ENCODE data around the gene ACBD6. TPM values are rescaled to one million over a fixed set of nuclear protein-coding genes. Genes with fewer than 3 reads are reported as not detected.

The ACBD6 gene
- total RNA-seq, 1 donor from 2014 or later = 43.4 TPM

DNA sequence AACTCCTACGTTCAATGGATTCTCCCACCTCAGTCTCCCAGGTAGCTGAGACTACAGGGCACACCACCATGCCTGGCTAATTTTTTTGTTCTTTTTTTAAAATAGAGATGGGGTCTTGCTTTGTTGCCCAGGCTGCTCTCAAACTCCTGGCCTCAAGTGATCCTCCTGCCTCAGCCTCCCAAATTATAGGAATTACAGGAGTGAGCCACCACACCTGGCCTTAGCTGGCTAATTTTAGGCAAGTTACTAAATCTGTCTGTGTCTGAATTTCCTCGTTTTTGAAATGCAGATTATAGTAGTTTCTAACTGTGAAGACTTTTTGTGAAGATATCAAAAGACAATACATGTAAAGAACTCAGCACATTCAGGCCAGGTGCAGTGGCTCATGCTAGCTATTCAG, 13.7 kb downstream of the ACBD6 start:
- Histone ChIP-seq H3K27me3 (ENCODE audit: insufficient read depth, low read length) (no peaks in the 10 kb centered on the region), H3K4me3 (ENCODE audit: insufficient read depth, low read depth, low read length) (no peak overlapping the region), H3K36me3 (ENCODE audit: insufficient read depth, low read length) (peaks cover 14% of the 10 kb centered on the region), H2AFZ (ENCODE audit: low read depth, low read length) (no peak overlapping the region), H3K9ac (ENCODE audit: low read length) (no peak overlapping the region), H3K9me3 (ENCODE audit: insufficient read depth, low read depth, low read length) (no peaks in the 10 kb centered on the region), H4K20me1 (ENCODE audit: insufficient read depth, low read length) (no peaks in the 10 kb centered on the region), H3K4me1 (ENCODE audit: insufficient read depth, low read length) (no peaks in the 10 kb centered on the region), H3K27ac (ENCODE audit: low read depth, low read length) (no peak overlapping the region), H3K79me2 (ENCODE audit: insufficient read depth, low read length) (no peaks in the 10 kb centered on the region), H3K4me2 (ENCODE audit: low read length) (no peak overlapping the region)
- Mint-ChIP-seq H3K27ac (ENCODE audit: unreplicated experiment) (no peak overlapping the region), H3K4me3 (ENCODE audit: unreplicated experiment) (no peak overlapping the region), H3K27me3 (ENCODE audit: low read depth, unreplicated experiment) (no peaks in the 10 kb centered on the region), H3K4me1 (ENCODE audit: low read depth, unreplicated experiment) (no peaks in the 10 kb centered on the region), H3K9me3 (ENCODE audit: unreplicated experiment) (no peaks in the 10 kb centered on the region), H3K36me3 (ENCODE audit: low read depth, unreplicated experiment) (peaks cover 6% of the 10 kb centered on the region)
- TF ChIP-seq, protein P1, sequence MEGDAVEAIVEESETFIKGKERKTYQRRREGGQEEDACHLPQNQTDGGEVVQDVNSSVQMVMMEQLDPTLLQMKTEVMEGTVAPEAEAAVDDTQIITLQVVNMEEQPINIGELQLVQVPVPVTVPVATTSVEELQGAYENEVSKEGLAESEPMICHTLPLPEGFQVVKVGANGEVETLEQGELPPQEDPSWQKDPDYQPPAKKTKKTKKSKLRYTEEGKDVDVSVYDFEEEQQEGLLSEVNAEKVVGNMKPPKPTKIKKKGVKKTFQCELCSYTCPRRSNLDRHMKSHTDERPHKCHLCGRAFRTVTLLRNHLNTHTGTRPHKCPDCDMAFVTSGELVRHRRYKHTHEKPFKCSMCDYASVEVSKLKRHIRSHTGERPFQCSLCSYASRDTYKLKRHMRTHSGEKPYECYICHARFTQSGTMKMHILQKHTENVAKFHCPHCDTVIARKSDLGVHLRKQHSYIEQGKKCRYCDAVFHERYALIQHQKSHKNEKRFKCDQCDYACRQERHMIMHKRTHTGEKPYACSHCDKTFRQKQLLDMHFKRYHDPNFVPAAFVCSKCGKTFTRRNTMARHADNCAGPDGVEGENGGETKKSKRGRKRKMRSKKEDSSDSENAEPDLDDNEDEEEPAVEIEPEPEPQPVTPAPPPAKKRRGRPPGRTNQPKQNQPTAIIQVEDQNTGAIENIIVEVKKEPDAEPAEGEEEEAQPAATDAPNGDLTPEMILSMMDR (IDR thresholded peaks at IDR 0.05; ENCODE audit: insufficient read depth, low read depth, low read length) = no peak
- no peak for TF ChIP-seq EZH2 (IDR thresholded peaks at IDR 0.05; ENCODE audit: insufficient read depth, low read length)
- FAIRE-seq = no peak
- DNase-seq (ENCODE audit: low read depth) = no peak

DNA sequence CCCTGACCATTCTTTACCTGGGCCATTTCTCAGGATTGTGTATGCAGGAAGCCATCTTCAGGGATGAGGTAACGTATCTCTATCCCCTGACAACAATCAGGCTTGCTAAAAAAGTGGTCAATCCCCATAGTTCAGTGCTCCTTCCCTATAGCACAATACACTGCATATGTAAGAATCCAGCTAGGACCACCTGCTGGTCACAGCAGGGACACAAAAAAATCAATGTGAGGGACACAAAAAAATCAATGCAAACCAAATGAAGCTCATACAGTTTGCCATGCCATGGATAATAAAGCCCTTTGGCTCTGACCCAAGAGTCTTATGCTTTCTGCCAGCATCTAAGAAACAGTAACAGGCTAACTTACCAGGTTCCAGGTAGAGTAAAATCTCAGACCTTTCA, 16.3 kb downstream of the ACBD6 start:
- Mint-ChIP-seq H3K4me3 (ENCODE audit: unreplicated experiment) (no peak overlapping the region), H3K27me3 (ENCODE audit: low read depth, unreplicated experiment) (no peaks in the 10 kb centered on the region), H3K4me1 (ENCODE audit: low read depth, unreplicated experiment) (peaks cover 3% of the 10 kb centered on the region), H3K36me3 (ENCODE audit: low read depth, unreplicated experiment) (peaks cover 4% of the 10 kb centered on the region), H3K9me3 (ENCODE audit: unreplicated experiment) (no peaks in the 10 kb centered on the region), H3K27ac (ENCODE audit: unreplicated experiment) (no peak overlapping the region)
- TF ChIP-seq, protein P1 (IDR thresholded peaks at IDR 0.05; ENCODE audit: insufficient read depth, low read depth, low read length) = no peak
- TF ChIP-seq EZH2 (IDR thresholded peaks at IDR 0.05; ENCODE audit: insufficient read depth, low read length) = no peak
- FAIRE-seq (no peak), DNase-seq (ENCODE audit: low read depth) (no peak)
- Histone ChIP-seq H3K4me1 (ENCODE audit: insufficient read depth, low read length) (no peaks in the 10 kb centered on the region), H3K4me3 (ENCODE audit: insufficient read depth, low read depth, low read length) (no peak overlapping the region), H3K9me3 (ENCODE audit: insufficient read depth, low read depth, low read length) (no peaks in the 10 kb centered on the region), H4K20me1 (ENCODE audit: insufficient read depth, low read length) (peaks cover 3% of the 10 kb centered on the region), H3K27me3 (ENCODE audit: insufficient read depth, low read length) (no peaks in the 10 kb centered on the region), H2AFZ (ENCODE audit: low read depth, low read length) (no peak overlapping the region), H3K4me2 (ENCODE audit: low read length) (no peak overlapping the region), H3K79me2 (ENCODE audit: insufficient read depth, low read length) (peaks cover 2% of the 10 kb centered on the region), H3K36me3 (ENCODE audit: insufficient read depth, low read length) (peaks cover 14% of the 10 kb centered on the region), H3K27ac (ENCODE audit: low read depth, low read length) (no peak overlapping the region), H3K9ac (ENCODE audit: low read length) (no peak overlapping the region)

DNA sequence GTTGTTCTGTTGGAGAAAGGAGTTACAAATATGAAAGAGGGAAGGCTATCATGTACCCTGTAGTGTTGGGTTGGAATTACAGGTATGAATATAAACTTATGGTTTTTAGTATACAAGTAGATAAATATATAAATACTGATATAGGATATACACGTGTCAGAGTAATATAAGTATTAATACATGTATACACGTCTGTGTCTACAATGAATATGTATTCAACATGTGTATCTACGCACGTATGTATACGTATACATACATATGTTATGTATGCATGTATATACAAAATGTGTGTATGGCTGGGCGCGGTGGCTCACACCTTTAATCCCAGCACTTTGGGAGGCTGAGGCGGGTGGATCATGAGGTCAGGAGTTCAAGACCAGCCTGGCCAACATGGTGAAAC, 17.9 kb downstream of the ACBD6 start:
- peaks cover 4% of the 10 kb centered on the region for H3K36me3 Mint-ChIP-seq (ENCODE audit: low read depth, unreplicated experiment)

More for the DNA sequence above, 17.9 kb downstream of the ACBD6 start:
- Mint-ChIP-seq H3K27ac (ENCODE audit: unreplicated experiment) (no peak overlapping the region), H3K27me3 (ENCODE audit: low read depth, unreplicated experiment) (no peaks in the 10 kb centered on the region), H3K4me3 (ENCODE audit: unreplicated experiment) (no peak overlapping the region), H3K4me1 (ENCODE audit: low read depth, unreplicated experiment) (peaks cover 3% of the 10 kb centered on the region), H3K9me3 (ENCODE audit: unreplicated experiment) (no peaks in the 10 kb centered on the region)
- no peak for TF ChIP-seq EZH2 (IDR thresholded peaks at IDR 0.05; ENCODE audit: insufficient read depth, low read length)
- TF ChIP-seq, protein P1 (IDR thresholded peaks at IDR 0.05; ENCODE audit: insufficient read depth, low read depth, low read length) = no peak
- Histone ChIP-seq H3K9ac (ENCODE audit: low read length) (no peak overlapping the region), H3K36me3 (ENCODE audit: insufficient read depth, low read length) (peaks cover 9% of the 10 kb centered on the region), H3K27me3 (ENCODE audit: insufficient read depth, low read length) (no peaks in the 10 kb centered on the region), H4K20me1 (ENCODE audit: insufficient read depth, low read length) (peaks cover 9% of the 10 kb centered on the region), H3K4me1 (ENCODE audit: insufficient read depth, low read length) (no peaks in the 10 kb centered on the region), H3K4me3 (ENCODE audit: insufficient read depth, low read depth, low read length) (no peak overlapping the region), H3K4me2 (ENCODE audit: low read length) (no peak overlapping the region), H3K79me2 (ENCODE audit: insufficient read depth, low read length) (peaks cover 2% of the 10 kb centered on the region), H2AFZ (ENCODE audit: low read depth, low read length) (no peak overlapping the region), H3K27ac (ENCODE audit: low read depth, low read length) (no peak overlapping the region), H3K9me3 (ENCODE audit: insufficient read depth, low read depth, low read length) (no peaks in the 10 kb centered on the region)
- DNase-seq (ENCODE audit: low read depth) = no peak
- no peak for FAIRE-seq

All from astrocyte (in vitro differentiated cells and primary cell).